ENCODE results near the gene PAPPA. TPM values are rescaled to one million over a fixed set of nuclear protein-coding genes. Genes with fewer than 3 reads are reported as not detected.

PAPPA gene
- total RNA-seq, 1 experiment from 2014 or later: 0.05 TPM

GRCh38 chr9:116350213-116350612 is 196.6 kb downstream of the PAPPA start:
- BruUV-seq (replicated peaks): no TSS peak
- H4K20me1 ChIP-seq (ENCODE audit: insufficient read depth): no peaks in the 10 kb centered on the region
- TF ChIP-seq, protein P1, sequence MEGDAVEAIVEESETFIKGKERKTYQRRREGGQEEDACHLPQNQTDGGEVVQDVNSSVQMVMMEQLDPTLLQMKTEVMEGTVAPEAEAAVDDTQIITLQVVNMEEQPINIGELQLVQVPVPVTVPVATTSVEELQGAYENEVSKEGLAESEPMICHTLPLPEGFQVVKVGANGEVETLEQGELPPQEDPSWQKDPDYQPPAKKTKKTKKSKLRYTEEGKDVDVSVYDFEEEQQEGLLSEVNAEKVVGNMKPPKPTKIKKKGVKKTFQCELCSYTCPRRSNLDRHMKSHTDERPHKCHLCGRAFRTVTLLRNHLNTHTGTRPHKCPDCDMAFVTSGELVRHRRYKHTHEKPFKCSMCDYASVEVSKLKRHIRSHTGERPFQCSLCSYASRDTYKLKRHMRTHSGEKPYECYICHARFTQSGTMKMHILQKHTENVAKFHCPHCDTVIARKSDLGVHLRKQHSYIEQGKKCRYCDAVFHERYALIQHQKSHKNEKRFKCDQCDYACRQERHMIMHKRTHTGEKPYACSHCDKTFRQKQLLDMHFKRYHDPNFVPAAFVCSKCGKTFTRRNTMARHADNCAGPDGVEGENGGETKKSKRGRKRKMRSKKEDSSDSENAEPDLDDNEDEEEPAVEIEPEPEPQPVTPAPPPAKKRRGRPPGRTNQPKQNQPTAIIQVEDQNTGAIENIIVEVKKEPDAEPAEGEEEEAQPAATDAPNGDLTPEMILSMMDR (IDR thresholded peaks at IDR 0.05 in 2 of 3, conservative IDR thresholded peaks at IDR 0.05 in 1 of 3; ENCODE audit: borderline replicate concordance in 1 of 3, insufficient read depth in 1 of 3, low read depth in 2 of 3, low read length in 2 of 3): no peak
- TF ChIP-seq CEBPB (IDR thresholded peaks at IDR 0.05; ENCODE audit: low read depth) (no peak), REST (IDR thresholded peaks at IDR 0.05; ENCODE audit: low read depth) (peak; percentile 22)
- ChIA-PET RAD21 (ENCODE audit: low non-redundant PET in 1 of 2, low total read pairs in 2 of 2, uncharacterized antibody in 2 of 2, unreplicated experiment in 2 of 2) (no interaction called here), CTCF (no interaction called here), POLR2A (no interaction called here)
- ATAC-seq (no peak), DNase-seq (ENCODE audit: low read depth, low spot score) (no peak)
- no peak overlapping the region for H3K4me2 ChIP-seq (ENCODE audit: low read length)
- H3K79me2 ChIP-seq (ENCODE audit: insufficient read depth, low read length): no peaks in the 10 kb centered on the region
- no peak overlapping the region for H2AFZ ChIP-seq (ENCODE audit: low read depth, low read length, poor library complexity, severe bottlenecking)
- intact Hi-C loops (cut with micrococcal nuclease): no loop called here
- H3K27me3 ChIP-seq (ENCODE audit: insufficient read depth, low read length): peaks cover 76% of the 10 kb centered on the region
- H3K36me3 ChIP-seq (ENCODE audit: control insufficient read depth in 1 of 2, insufficient read depth in 2 of 2, low read length in 2 of 2): no peaks in the 10 kb centered on the region
- H3K4me3 ChIP-seq (replicated peaks in 1 of 2; ENCODE audit: low read depth in 1 of 2, low read length in 2 of 2): no peak overlapping the region
- H3K27ac ChIP-seq (ENCODE audit: low read depth, low read length): no peak overlapping the region
- H3K9ac ChIP-seq (ENCODE audit: low read length): no peak overlapping the region
- H3K4me1 ChIP-seq (ENCODE audit: control insufficient read depth in 1 of 2, insufficient read depth in 2 of 2, low read length in 2 of 2): no peaks in the 10 kb centered on the region
- H3K9me2 ChIP-seq (ENCODE audit: insufficient read depth): no peaks in the 10 kb centered on the region
- H3K9me3 ChIP-seq (ENCODE audit: control insufficient read depth in 1 of 2, insufficient read depth in 1 of 2, low read depth in 1 of 2, low read length in 2 of 2): no peaks in the 10 kb centered on the region

DNA sequence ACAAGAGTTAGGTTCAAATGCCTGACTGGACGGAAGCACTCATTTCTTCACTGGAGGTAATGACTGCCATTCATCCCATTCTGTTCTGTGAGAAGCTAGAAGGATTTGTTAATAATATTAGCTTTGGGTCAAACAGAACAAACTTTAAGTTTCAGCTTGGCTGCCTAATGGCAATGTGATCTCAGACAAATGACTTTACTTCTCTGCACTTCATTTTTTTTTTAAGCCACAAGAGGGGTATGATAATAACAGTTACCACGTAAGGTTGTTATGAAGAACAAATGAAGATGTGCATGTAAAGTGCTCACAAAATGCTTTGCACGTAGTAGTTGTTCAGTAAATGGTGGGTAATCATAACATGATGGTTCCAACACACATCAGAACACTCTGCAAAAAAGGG is 199.4 kb downstream of the PAPPA start:
- no peaks in the 10 kb centered on the region for H3K79me2 ChIP-seq (ENCODE audit: insufficient read depth, low read length)
- H3K9me3 ChIP-seq (ENCODE audit: control insufficient read depth in 1 of 2, insufficient read depth in 1 of 2, low read depth in 1 of 2, low read length in 2 of 2): no peaks in the 10 kb centered on the region
- H4K20me1 ChIP-seq (ENCODE audit: insufficient read depth): no peaks in the 10 kb centered on the region
- ChIA-PET RAD21 (ENCODE audit: low non-redundant PET in 1 of 2, low total read pairs in 2 of 2, uncharacterized antibody in 2 of 2, unreplicated experiment in 2 of 2) (no interaction called here), CTCF (no interaction called here), POLR2A (no interaction called here)
- no peaks in the 10 kb centered on the region for H3K4me1 ChIP-seq (ENCODE audit: control insufficient read depth in 1 of 2, insufficient read depth in 2 of 2, low read length in 2 of 2)
- no peak overlapping the region for H3K9ac ChIP-seq (ENCODE audit: low read length)
- intact Hi-C loops (cut with micrococcal nuclease): no loop called here
- no peaks in the 10 kb centered on the region for H3K36me3 ChIP-seq (ENCODE audit: control insufficient read depth in 1 of 2, insufficient read depth in 2 of 2, low read length in 2 of 2)
- no peak overlapping the region for H3K4me3 ChIP-seq (replicated peaks in 1 of 2; ENCODE audit: low read depth in 1 of 2, low read length in 2 of 2)
- no peak overlapping the region for H3K4me2 ChIP-seq (ENCODE audit: low read length)
- no peak overlapping the region for H2AFZ ChIP-seq (ENCODE audit: low read depth, low read length, poor library complexity, severe bottlenecking)
- H3K9me2 ChIP-seq (ENCODE audit: insufficient read depth): no peaks in the 10 kb centered on the region
- ATAC-seq (no peak), DNase-seq (ENCODE audit: low read depth, low spot score) (no peak)
- BruUV-seq (replicated peaks): no TSS peak
- H3K27me3 ChIP-seq (ENCODE audit: insufficient read depth, low read length): peaks cover 69% of the 10 kb centered on the region
- no peak for TF ChIP-seq POLR2A (IDR thresholded peaks at IDR 0.05; ENCODE audit: borderline replicate concordance, extremely low read depth, insufficient read depth, insufficient read length)
- TF ChIP-seq REST (IDR thresholded peaks at IDR 0.05; ENCODE audit: low read depth): no peak
- no peak for TF ChIP-seq SP1 (IDR thresholded peaks at IDR 0.05; ENCODE audit: low read depth)
- TF ChIP-seq ZBTB33 (IDR thresholded peaks at IDR 0.05; ENCODE audit: extremely low read depth, insufficient replicate concordance, low read length): no peak
- no peak for TF ChIP-seq POLR2AphosphoS5 (IDR thresholded peaks at IDR 0.05; ENCODE audit: low read depth, low read length)
- H3K27ac ChIP-seq (ENCODE audit: low read depth, low read length): no peak overlapping the region
